D721Med (cell line): ENCODE results near the gene SMTNL1.

Experiments
- DNase-seq: peaks from one replicate; pipeline ENCODE4 v3.0.0; 2011; ENCODE audit warnings: low spot score; ENCODE audit not compliant: insufficient read length
- FAIRE-seq: peaks from 2 replicates; lab custom pipeline; 2011; peaks lifted over from hg19 to GRCh38; lab: Jason Lieb, UNC
- CTCF ChIP-seq: IDR thresholded peaks from 2 replicates; pipeline ENCODE4 v1.5.1; 2012; ENCODE audit warnings: mild to moderate bottlenecking, control low read depth; ENCODE audit not compliant: insufficient read depth; ENCODE audit errors: missing control alignments

The SMTNL1 gene

GRCh38 chr11:57546869-57547475 is 9.6 kb downstream of the SMTNL1 start:
- no peak for FAIRE-seq
- no peak for TF ChIP-seq CTCF
- DNase-seq: no peak

- no peak for TF ChIP-seq CTCF
- DNase-seq: no peak
- no peak for FAIRE-seq
These were observed 10.5 kb downstream of the SMTNL1 start for GRCh38 chr11:57547854-57548377.

- FAIRE-seq (no peak), DNase-seq (no peak)
- no peak for TF ChIP-seq CTCF
These were observed 12.6 kb downstream of the SMTNL1 start for GRCh38 chr11:57549983-57550382.

GRCh38 chr11:57551941-57552340 is 14.5 kb downstream of the SMTNL1 start:
- TF ChIP-seq CTCF: no peak
- FAIRE-seq (no peak), DNase-seq (no peak)

- FAIRE-seq: no peak
- no peak for DNase-seq
- no peak for TF ChIP-seq CTCF
These were observed 15.1 kb downstream of the SMTNL1 start for GRCh38 chr11:57552479-57552878.

- FAIRE-seq (no peak), DNase-seq (no peak)
- no peak for TF ChIP-seq CTCF
These were observed 18.0 kb downstream of the SMTNL1 start for GRCh38 chr11:57555393-57555792.

- no peak for FAIRE-seq
- no peak for TF ChIP-seq CTCF
- no peak for DNase-seq
These were observed 18.6 kb downstream of the SMTNL1 start for GRCh38 chr11:57556041-57556440.
